ENCODE data around the gene ZDHHC1.
A peak's percentile ranks its signal among the peaks of the same experiment; 100 is the strongest.

ZDHHC1 gene

GRCh38 chr16:67447508-67448076 lies 31.3 kb upstream of the ZDHHC1 start:
- no peak for DNase-seq

GRCh38 chr16:67446968-67447507 lies 30.8 kb upstream of the ZDHHC1 start:
- no peak for DNase-seq

- no peak for DNase-seq
Observed at GRCh38 chr16:67445913-67446907, 29.9 kb upstream of the ZDHHC1 start.

GRCh38 chr16:67445441-67445912 lies 29.2 kb upstream of the ZDHHC1 start:
- DNase-seq, result no peak

GRCh38 chr16:67445126-67445426 lies 28.8 kb upstream of the ZDHHC1 start:
- DNase-seq, result no peak

- DNase-seq, result no peak
Observed at GRCh38 chr16:67444259-67445125, 28.2 kb upstream of the ZDHHC1 start.

GRCh38 chr16:67443265-67443664 lies 27.0 kb upstream of the ZDHHC1 start:
- no peak for DNase-seq

GRCh38 chr16:67442581-67443255 lies 26.4 kb upstream of the ZDHHC1 start:
- no peak for DNase-seq

- DNase-seq, result no peak
Observed at GRCh38 chr16:67441907-67442306, 25.6 kb upstream of the ZDHHC1 start.

- DNase-seq, result no peak
Observed at GRCh38 chr16:67441271-67441753, 25.0 kb upstream of the ZDHHC1 start.

GRCh38 chr16:67438824-67439393 lies 22.6 kb upstream of the ZDHHC1 start:
- DNase-seq, result no peak

- no peak for DNase-seq
Observed at GRCh38 chr16:67438098-67438791, 22.0 kb upstream of the ZDHHC1 start.

GRCh38 chr16:67437513-67437912 lies 21.2 kb upstream of the ZDHHC1 start:
- no peak for DNase-seq

- no peak for DNase-seq
Observed at GRCh38 chr16:67436640-67437193, 20.4 kb upstream of the ZDHHC1 start.

GRCh38 chr16:67435758-67436164 lies 19.5 kb upstream of the ZDHHC1 start:
- DNase-seq, result no peak

GRCh38 chr16:67433131-67433719 lies 16.9 kb upstream of the ZDHHC1 start:
- DNase-seq, result no peak

- no peak for DNase-seq
Observed at GRCh38 chr16:67432506-67432890, 16.2 kb upstream of the ZDHHC1 start.

- no peak for DNase-seq
Observed at GRCh38 chr16:67431775-67432505, 15.7 kb upstream of the ZDHHC1 start.

- peak; percentile 31 for DNase-seq
Observed at GRCh38 chr16:67430977-67431774, 14.9 kb upstream of the ZDHHC1 start, which contains the start of gene HSD11B2. Gene HSD11B2 (plus strand): TSS chr16:67431121. CDS start chr16:67431249, 128 bp downstream.
